Endothelial cell of umbilical vein (primary cell): ENCODE results near the gene KCNG2. TPM values are rescaled to one million over a fixed set of nuclear protein-coding genes. Genes with fewer than 3 reads are reported as not detected.

Source experiments
- BruUV-seq: library from RNA; stranded (reverse); fragments of 400-500 nt; replicated peaks from 2 replicates; lab custom pipeline; 2021; lab: Mats Ljungman, UMichigan
- CTCF ChIA-PET: fragments of 300-600, 350-600 bp; sonication (Branson Sonifier 250); formaldehyde crosslinking; loops from one replicate; lab custom pipeline; 2021; ENCODE audit warnings: antibody characterized with exemption, inconsistent platforms; lab: Charles Lee
- POLR2A ChIA-PET: fragments of 300-600, 350-600 bp; sonication (Branson Sonifier 250); formaldehyde crosslinking; loops from one replicate; lab custom pipeline; 2021; ENCODE audit warnings: antibody characterized with exemption, inconsistent platforms; lab: Charles Lee
- DNase-seq: peaks from one replicate; pipeline ENCODE4 v3.0.0-alpha.2; 2011; ENCODE audit warnings: low read depth, low spot score
- FAIRE-seq: peaks from 2 replicates; lab custom pipeline; 2011; peaks lifted over from hg19 to GRCh38; lab: Jason Lieb, UNC
- H2AFZ ChIP-seq: 2 replicates; pipeline ENCODE4 v1.6.0; 2012; ENCODE audit warnings: low read depth, low read length, control low read depth, inconsistent platforms
- H3K27ac ChIP-seq: 2 replicates; pipeline ENCODE4 v1.5.1; 2011; ENCODE audit warnings: low read depth, mild to moderate bottlenecking, control low read depth, low read length, moderate library complexity; ENCODE audit not compliant: insufficient read depth
- H3K27me3 ChIP-seq, 2 experiments: 2 replicates each; pipeline versions ENCODE4 v1.6.0 to v1.6.1; 2011; ENCODE audit warnings: low read length in 2 of 2, mixed read lengths in 1 of 2; ENCODE audit not compliant: control insufficient read depth in 2 of 2, insufficient read depth in 2 of 2
- H3K36me3 ChIP-seq, 2 experiments: 2 replicates in 1 of 2; 3 replicates in 1 of 2; pipeline ENCODE4 v1.5.1; 2011; ENCODE audit warnings: low read length in 2 of 2, mild to moderate bottlenecking in 1 of 2, moderate library complexity in 1 of 2; ENCODE audit not compliant: control insufficient read depth in 2 of 2, insufficient read depth in 2 of 2; ENCODE audit errors: extremely low read depth in 1 of 2
- H3K4me1 ChIP-seq: 3 replicates; pipeline ENCODE4 v1.5.1; 2011; ENCODE audit warnings: mild to moderate bottlenecking, low read length; ENCODE audit not compliant: control insufficient read depth, insufficient read depth; ENCODE audit errors: extremely low read depth
- H3K4me2 ChIP-seq: 2 replicates; pipeline ENCODE4 v1.6.1; 2011; ENCODE audit warnings: low read length, control low read depth, mixed read lengths; ENCODE audit not compliant: insufficient read depth
- H3K4me3 ChIP-seq, 3 experiments: fragments of 200-600 bp in 1 of 3; sonication (generic), shearing (Covaris generic) in 1 of 3; replicated peaks in 1 of 3; 2 replicates each; pipeline ENCODE4 v1.5.1; 2011 to 2016; ENCODE audit warnings: control low read depth in 3 of 3, low read length in 3 of 3, mild to moderate bottlenecking in 2 of 3, inconsistent platforms in 1 of 3, low read depth in 1 of 3, moderate library complexity in 1 of 3; ENCODE audit not compliant: insufficient read depth in 1 of 3
- H3K79me2 ChIP-seq: 2 replicates; pipeline ENCODE4 v1.6.0; 2012; ENCODE audit warnings: low read length, inconsistent platforms; ENCODE audit not compliant: control insufficient read depth, insufficient read depth
- H3K9ac ChIP-seq: replicated peaks from 2 replicates; pipeline ENCODE3; 2011; ENCODE audit warnings: low read length, control low read depth; ENCODE audit not compliant: insufficient read depth; ENCODE audit errors: extremely low read depth
- H3K9me1 ChIP-seq: replicated peaks from 3 replicates; pipeline ENCODE4 v1.6.0; 2011; ENCODE audit warnings: mild to moderate bottlenecking, low read length; ENCODE audit not compliant: control insufficient read depth, insufficient read depth; ENCODE audit errors: extremely low read depth
- H3K9me3 ChIP-seq: replicated peaks from 2 replicates; pipeline ENCODE4 v1.5.1; 2012; ENCODE audit warnings: low read length, inconsistent platforms; ENCODE audit not compliant: control insufficient read depth, insufficient read depth
- H4K20me1 ChIP-seq: replicated peaks from 2 replicates; pipeline ENCODE3; 2011; ENCODE audit warnings: mild to moderate bottlenecking, low read length; ENCODE audit not compliant: control insufficient read depth, insufficient read depth; ENCODE audit errors: extremely low read depth
- CTCF ChIP-seq, 2 donors: IDR thresholded peaks; 1 replicate in 1 of 2; 2 replicates in 1 of 2; pipeline ENCODE4 v1.5.1; 2011; ENCODE audit warnings: low read length in 2 of 2, mild to moderate bottlenecking in 2 of 2, moderate library complexity in 2 of 2, control low read depth in 1 of 2, inconsistent platforms in 1 of 2, low read depth in 1 of 2; ENCODE audit not compliant: insufficient read depth in 1 of 2; ENCODE audit errors: extremely low read depth in 1 of 2
- EZH2 ChIP-seq: IDR thresholded peaks from 2 replicates; pipeline ENCODE4 v1.6.1; 2012; ENCODE audit warnings: borderline replicate concordance, low read depth, mild to moderate bottlenecking, moderate library complexity, low read length, inconsistent platforms; ENCODE audit not compliant: severe bottlenecking
- FOS ChIP-seq: IDR thresholded peaks from 2 replicates; pipeline ENCODE4 v1.6.1; 2011; ENCODE audit warnings: mild to moderate bottlenecking, low read length, moderate library complexity, borderline replicate concordance; ENCODE audit not compliant: insufficient read depth
- GATA2 ChIP-seq: IDR thresholded peaks from 2 replicates; pipeline ENCODE4 v1.7.0; 2011; ENCODE audit warnings: low read depth, mild to moderate bottlenecking, moderate library complexity, mixed read lengths, low read length; ENCODE audit not compliant: insufficient read length, insufficient read depth
- JUN ChIP-seq: IDR thresholded peaks from 2 replicates; pipeline ENCODE4 v1.6.1; 2011; ENCODE audit warnings: borderline replicate concordance, low read depth; ENCODE audit not compliant: insufficient read length, insufficient read depth
- MAX ChIP-seq: IDR thresholded peaks from 2 replicates; pipeline ENCODE4 v1.6.1; 2011; ENCODE audit not compliant: insufficient read depth, insufficient read length
- MYC ChIP-seq: IDR thresholded peaks from one replicate; pipeline ENCODE4 v1.6.1; 2011; ENCODE audit warnings: mild to moderate bottlenecking, low read depth, low read length
- POLR2A ChIP-seq: IDR thresholded peaks from 2 replicates; pipeline ENCODE4 v1.6.1; 2012; ENCODE audit warnings: low read depth, mild to moderate bottlenecking, control low read depth, low read length
- POLR2AphosphoS5 ChIP-seq: IDR thresholded peaks from 2 replicates; pipeline ENCODE4 v1.6.1; 2012; ENCODE audit warnings: low read depth, mild to moderate bottlenecking, control low read depth, low read length, moderate library complexity; ENCODE audit not compliant: insufficient read depth
- dilution Hi-C: fragments of 300-500 bp; cut with MboI; formaldehyde crosslinking; loops from one replicate; pipeline ENCODE4 v1.15.0; 2019; ENCODE audit warnings: low sequenced_read_pairs; ENCODE audit not compliant: extremely low pct_ligation_motif_present
- intact Hi-C: fragments of 100-400 bp; cut with micrococcal nuclease; formaldehyde crosslinking; loops from one replicate; pipeline ENCODE4 v1.10.0; 2022
- polyA plus RNA-seq, 4 experiments: library from polyadenylated mRNA; depleted of rRNA in 3 of 4; stranded (reverse) in 3 of 4; unstranded in 1 of 4; fragments of >200 nt; gene quantifications; 2 replicates each; pipeline versions ENCODE4 v1.2.1 to v1.2.3, GENCODE V29; 2011 to 2012; ENCODE audit warnings: missing spikeins in 1 of 4
- total RNA-seq: library from RNA; stranded (reverse); gene quantifications from 2 replicates; pipeline ENCODE4 v1.2.3, GENCODE V29; 2021

Gene KCNG2
- total and polyA plus RNA-seq, 2 donors (not counting 3 experiments of a cell fraction or from before 2014, with no cell fraction given) = not detected

- POLR2A ChIA-PET = no interaction called here
- H3K9ac ChIP-seq = no peak overlapping the region
- no peak overlapping the region for H3K4me2 ChIP-seq
- DNase-seq = no peak
- CTCF ChIA-PET = no interaction called here
- no peaks in the 10 kb centered on the region for H3K4me1 ChIP-seq
- H4K20me1 ChIP-seq = no peaks in the 10 kb centered on the region
- intact Hi-C loops = no loop called here
- TF ChIP-seq GATA2 = no peak
- TF ChIP-seq CTCF (IDR thresholded peaks at IDR 0.05; ENCODE audit: extremely low read depth in 1 of 2, insufficient read depth in 1 of 2, low read depth in 1 of 2, low read length in 2 of 2) = no peak
- no peak for TF ChIP-seq FOS
- TF ChIP-seq EZH2 = no peak
- TF ChIP-seq POLR2A = no peak
- no peak for TF ChIP-seq POLR2AphosphoS5
- TF ChIP-seq JUN = no peak
- no peak for TF ChIP-seq MYC
- TF ChIP-seq MAX = no peak
- no peaks in the 10 kb centered on the region for H3K36me3 ChIP-seq
- H3K9me3 ChIP-seq = no peaks in the 10 kb centered on the region
- FAIRE-seq = no peak
- no peaks in the 10 kb centered on the region for H3K9me1 ChIP-seq
- no peak overlapping the region for H3K27ac ChIP-seq
- no peaks in the 10 kb centered on the region for H3K79me2 ChIP-seq
- dilution Hi-C loops = no loop called here
- H3K27me3 ChIP-seq = no peaks in the 10 kb centered on the region
- H3K4me3 ChIP-seq = no peak overlapping the region
- BruUV-seq = no TSS peak
- H2AFZ ChIP-seq = no peak overlapping the region
Measured at GRCh38 chr18:79850731-79851130, 53.0 kb downstream of the KCNG2 start.
